ENCODE results near the gene CYRIA.

Gene CYRIA

GRCh38 chr2:16685340-16685715 is 19.7 kb upstream of the CYRIA start:
- H3K4me3 ChIP-seq (ENCODE audit: low read depth in 1 of 2, low read length in 2 of 2), result no peak overlapping the region
- no peaks in the 10 kb centered on the region for H3K4me1 ChIP-seq (ENCODE audit: control insufficient read depth in 1 of 2, insufficient read depth in 2 of 2, low read length in 2 of 2)
- no peaks in the 10 kb centered on the region for H3K9me3 ChIP-seq (ENCODE audit: control insufficient read depth in 1 of 2, low read length in 2 of 2)
- no peaks in the 10 kb centered on the region for H3K27me3 ChIP-seq (ENCODE audit: low read depth, low read length)
- no peak overlapping the region for H3K27ac ChIP-seq (ENCODE audit: low read length)
- no peaks in the 10 kb centered on the region for H3K36me3 ChIP-seq (ENCODE audit: control insufficient read depth in 1 of 2, insufficient read depth in 2 of 2, low read length in 2 of 2)

DNA sequence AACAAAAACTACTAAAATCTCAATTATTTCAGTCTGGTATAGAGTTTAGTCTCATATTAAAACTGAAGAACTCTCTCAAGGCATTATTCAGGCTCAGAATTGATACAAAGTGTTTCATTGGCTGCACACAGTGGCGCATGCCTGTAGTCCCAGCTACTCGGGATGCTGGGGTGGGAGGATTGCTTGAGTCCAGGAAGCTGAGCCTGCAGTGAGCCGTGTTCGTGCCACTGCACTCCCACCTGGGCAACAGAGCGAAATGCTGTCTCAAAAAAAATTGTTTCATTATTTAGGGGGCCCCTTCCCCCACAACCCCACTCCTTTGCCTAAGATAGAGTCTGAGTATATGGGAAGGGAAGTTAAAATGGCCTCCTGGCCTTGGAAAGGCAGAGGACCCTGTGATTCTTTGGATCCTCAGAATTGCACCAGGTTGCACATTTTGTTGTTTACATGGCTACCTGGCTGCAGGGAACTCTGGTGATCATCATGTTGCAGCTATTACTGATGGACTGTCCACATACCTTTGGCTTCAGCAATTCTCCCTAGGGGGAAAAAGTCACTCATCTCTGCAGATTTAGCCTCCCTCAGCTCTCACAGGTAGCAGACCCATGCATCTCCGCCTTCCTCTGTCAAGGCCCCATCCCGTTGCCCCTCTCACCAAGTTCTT is 19.2 kb upstream of the CYRIA start:
- H3K4me3 ChIP-seq (ENCODE audit: low read depth in 1 of 2, low read length in 2 of 2), result no peak overlapping the region
- H3K4me1 ChIP-seq (ENCODE audit: control insufficient read depth in 1 of 2, insufficient read depth in 2 of 2, low read length in 2 of 2), result no peaks in the 10 kb centered on the region
- H3K9me3 ChIP-seq (ENCODE audit: control insufficient read depth in 1 of 2, low read length in 2 of 2), result no peaks in the 10 kb centered on the region
- H3K27me3 ChIP-seq (ENCODE audit: low read depth, low read length), result no peaks in the 10 kb centered on the region
- no peak overlapping the region for H3K27ac ChIP-seq (ENCODE audit: low read length)
- H3K36me3 ChIP-seq (ENCODE audit: control insufficient read depth in 1 of 2, insufficient read depth in 2 of 2, low read length in 2 of 2), result no peaks in the 10 kb centered on the region

DNA sequence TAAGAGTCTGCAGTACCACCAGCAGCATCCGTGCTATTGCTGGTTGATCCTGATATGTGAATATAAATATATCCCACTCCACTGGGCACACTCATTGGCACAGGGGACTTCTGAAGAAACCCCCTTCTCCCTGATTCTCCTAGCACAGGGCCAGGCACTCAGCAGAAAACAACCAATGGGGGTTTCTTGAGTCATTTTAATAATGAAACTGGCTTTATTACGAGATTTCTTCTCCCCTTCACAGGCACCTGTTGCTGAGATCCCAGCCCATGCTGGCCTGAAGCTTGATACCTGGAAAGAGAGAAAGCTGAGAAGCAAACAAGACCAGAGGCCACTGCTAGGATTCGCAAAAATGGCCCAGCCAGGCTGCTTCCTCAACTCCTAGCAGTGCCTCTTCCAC is 17.9 kb upstream of the CYRIA start:
- H3K4me1 ChIP-seq (ENCODE audit: control insufficient read depth in 1 of 2, insufficient read depth in 2 of 2, low read length in 2 of 2), result no peaks in the 10 kb centered on the region
- no peak overlapping the region for H3K4me3 ChIP-seq (ENCODE audit: low read depth in 1 of 2, low read length in 2 of 2)
- H3K27me3 ChIP-seq (ENCODE audit: low read depth, low read length), result no peaks in the 10 kb centered on the region
- H3K9me3 ChIP-seq (ENCODE audit: control insufficient read depth in 1 of 2, low read length in 2 of 2), result no peaks in the 10 kb centered on the region
- no peak overlapping the region for H3K27ac ChIP-seq (ENCODE audit: low read length)
- H3K36me3 ChIP-seq (ENCODE audit: control insufficient read depth in 1 of 2, insufficient read depth in 2 of 2, low read length in 2 of 2), result no peaks in the 10 kb centered on the region

- Histone ChIP-seq H3K4me3 (ENCODE audit: low read depth in 1 of 2, low read length in 2 of 2) (no peak overlapping the region), H3K4me1 (ENCODE audit: control insufficient read depth in 1 of 2, insufficient read depth in 2 of 2, low read length in 2 of 2) (no peaks in the 10 kb centered on the region), H3K9me3 (ENCODE audit: control insufficient read depth in 1 of 2, low read length in 2 of 2) (no peaks in the 10 kb centered on the region), H3K27ac (ENCODE audit: low read length) (no peak overlapping the region), H3K27me3 (ENCODE audit: low read depth, low read length) (no peaks in the 10 kb centered on the region), H3K36me3 (ENCODE audit: control insufficient read depth in 1 of 2, insufficient read depth in 2 of 2, low read length in 2 of 2) (no peaks in the 10 kb centered on the region)
These were observed 16.9 kb upstream of the CYRIA start for GRCh38 chr2:16682431-16683118.

GRCh38 chr2:16680781-16681180 is 15.1 kb upstream of the CYRIA start:
- Histone ChIP-seq H3K4me3 (ENCODE audit: low read depth in 1 of 2, low read length in 2 of 2) (no peak overlapping the region), H3K27ac (ENCODE audit: low read length) (no peak overlapping the region), H3K27me3 (ENCODE audit: low read depth, low read length) (no peaks in the 10 kb centered on the region), H3K36me3 (ENCODE audit: control insufficient read depth in 1 of 2, insufficient read depth in 2 of 2, low read length in 2 of 2) (no peaks in the 10 kb centered on the region), H3K9me3 (ENCODE audit: control insufficient read depth in 1 of 2, low read length in 2 of 2) (no peaks in the 10 kb centered on the region), H3K4me1 (ENCODE audit: control insufficient read depth in 1 of 2, insufficient read depth in 2 of 2, low read length in 2 of 2) (no peaks in the 10 kb centered on the region)

DNA sequence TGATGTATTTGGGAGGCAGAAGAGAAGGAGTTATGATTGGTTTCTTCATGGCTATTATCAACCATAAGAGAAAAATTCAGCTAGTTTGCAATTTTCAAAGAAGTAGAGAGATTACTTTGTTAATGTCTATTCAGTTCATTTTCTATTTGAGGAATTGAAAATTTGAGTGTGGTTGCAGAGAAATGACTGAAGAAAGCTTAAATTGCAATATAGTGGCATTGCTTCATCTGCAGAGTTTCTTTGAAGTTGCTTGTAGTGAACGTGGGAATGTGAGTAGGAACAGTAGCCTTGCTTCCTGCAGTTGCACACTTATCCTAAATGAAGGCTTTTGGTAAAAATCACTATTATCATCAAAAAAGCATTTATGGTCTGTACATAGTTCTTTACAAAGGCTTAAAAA is 14.7 kb upstream of the CYRIA start:
- H3K27me3 ChIP-seq (ENCODE audit: low read depth, low read length), result no peaks in the 10 kb centered on the region
- H3K9me3 ChIP-seq (ENCODE audit: control insufficient read depth in 1 of 2, low read length in 2 of 2), result no peaks in the 10 kb centered on the region
- no peaks in the 10 kb centered on the region for H3K36me3 ChIP-seq (ENCODE audit: control insufficient read depth in 1 of 2, insufficient read depth in 2 of 2, low read length in 2 of 2)
- H3K4me3 ChIP-seq (ENCODE audit: low read depth in 1 of 2, low read length in 2 of 2), result no peak overlapping the region
- H3K4me1 ChIP-seq (ENCODE audit: control insufficient read depth in 1 of 2, insufficient read depth in 2 of 2, low read length in 2 of 2), result no peaks in the 10 kb centered on the region
- H3K27ac ChIP-seq (ENCODE audit: low read length), result no peak overlapping the region

DNA sequence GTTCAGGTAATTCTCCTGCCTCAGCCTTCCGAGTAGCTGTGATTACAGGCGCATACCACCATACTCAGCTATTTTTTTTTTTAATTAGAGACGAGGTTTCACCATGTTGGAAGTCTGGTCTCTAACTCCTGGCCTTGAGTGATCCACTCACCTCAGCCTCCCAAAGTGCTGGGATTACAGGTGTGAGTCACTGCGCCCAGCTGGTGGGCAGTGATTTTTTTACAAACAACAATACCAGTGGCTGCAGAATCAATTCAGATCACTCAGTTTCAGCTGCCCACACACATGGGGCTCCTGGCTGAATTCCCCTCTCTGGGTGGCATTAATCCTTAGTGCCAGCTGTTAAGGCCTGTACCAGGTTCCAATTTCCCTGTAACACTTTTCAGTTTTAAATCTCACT is 13.3 kb upstream of the CYRIA start:
- Histone ChIP-seq H3K4me3 (ENCODE audit: low read depth in 1 of 2, low read length in 2 of 2) (no peak overlapping the region), H3K27ac (ENCODE audit: low read length) (no peak overlapping the region)

GRCh38 chr2:16677875-16678274 is 12.2 kb upstream of the CYRIA start:
- Histone ChIP-seq H3K36me3 (ENCODE audit: control insufficient read depth in 1 of 2, insufficient read depth in 2 of 2, low read length in 2 of 2) (no peaks in the 10 kb centered on the region), H3K4me3 (ENCODE audit: low read depth in 1 of 2, low read length in 2 of 2) (no peak overlapping the region), H3K27me3 (ENCODE audit: low read depth, low read length) (no peaks in the 10 kb centered on the region), H3K27ac (ENCODE audit: low read length) (no peak overlapping the region), H3K4me1 (ENCODE audit: control insufficient read depth in 1 of 2, insufficient read depth in 2 of 2, low read length in 2 of 2) (no peaks in the 10 kb centered on the region), H3K9me3 (ENCODE audit: control insufficient read depth in 1 of 2, low read length in 2 of 2) (no peaks in the 10 kb centered on the region)

More for the DNA sequence above, 13.3 kb upstream of the CYRIA start:
- H3K9me3 ChIP-seq (ENCODE audit: control insufficient read depth in 1 of 2, low read length in 2 of 2), result no peaks in the 10 kb centered on the region
- no peaks in the 10 kb centered on the region for H3K4me1 ChIP-seq (ENCODE audit: control insufficient read depth in 1 of 2, insufficient read depth in 2 of 2, low read length in 2 of 2)
- H3K36me3 ChIP-seq (ENCODE audit: control insufficient read depth in 1 of 2, insufficient read depth in 2 of 2, low read length in 2 of 2), result no peaks in the 10 kb centered on the region
- no peaks in the 10 kb centered on the region for H3K27me3 ChIP-seq (ENCODE audit: low read depth, low read length)

DNA sequence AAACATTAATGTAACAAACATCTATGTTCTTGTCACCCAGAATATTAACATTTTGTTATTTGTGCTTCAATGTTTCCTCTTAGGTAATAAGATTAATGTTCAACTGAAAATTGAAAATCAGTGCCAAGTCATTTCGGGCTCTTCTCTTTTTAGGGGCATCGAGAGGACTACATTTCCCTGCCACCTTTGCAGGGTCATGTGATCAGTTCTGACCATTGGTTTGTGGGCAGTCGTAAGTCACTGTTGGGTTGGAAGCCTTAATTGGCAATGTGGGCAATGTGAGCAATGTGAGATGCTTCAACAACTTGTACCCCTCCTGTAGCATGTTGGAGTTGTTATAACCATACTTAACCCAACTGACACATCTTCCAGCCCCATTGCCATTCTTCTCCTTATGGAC is 10.1 kb upstream of the CYRIA start:
- no peak overlapping the region for H3K27ac ChIP-seq (ENCODE audit: low read length)
- no peaks in the 10 kb centered on the region for H3K27me3 ChIP-seq (ENCODE audit: low read depth, low read length)
- no peak overlapping the region for H3K4me3 ChIP-seq (ENCODE audit: low read depth in 1 of 2, low read length in 2 of 2)
- no peaks in the 10 kb centered on the region for H3K9me3 ChIP-seq (ENCODE audit: control insufficient read depth in 1 of 2, low read length in 2 of 2)
- no peaks in the 10 kb centered on the region for H3K4me1 ChIP-seq (ENCODE audit: control insufficient read depth in 1 of 2, insufficient read depth in 2 of 2, low read length in 2 of 2)
- no peaks in the 10 kb centered on the region for H3K36me3 ChIP-seq (ENCODE audit: control insufficient read depth in 1 of 2, insufficient read depth in 2 of 2, low read length in 2 of 2)

DNA sequence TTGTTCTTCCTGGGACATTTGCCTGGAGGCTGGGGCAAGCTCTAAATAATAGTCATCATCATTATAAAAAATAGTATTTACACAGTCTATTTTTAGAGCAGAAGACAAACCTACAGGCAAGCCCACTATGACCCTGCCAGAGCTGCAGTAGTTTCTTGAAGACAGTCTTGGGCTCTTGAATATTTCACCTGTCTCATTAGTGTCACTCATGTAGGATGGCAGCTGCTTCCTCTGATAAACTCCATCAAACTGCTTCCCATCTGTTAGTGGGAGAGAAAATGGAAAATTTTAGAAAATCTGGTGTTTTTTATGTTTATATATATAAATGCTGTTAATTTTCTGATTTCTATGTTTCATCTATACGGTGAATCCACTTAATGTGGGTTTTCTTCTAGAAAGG is 8.5 kb upstream of the CYRIA start:
- Histone ChIP-seq H3K4me3 (ENCODE audit: low read depth in 1 of 2, low read length in 2 of 2) (no peak overlapping the region), H3K27me3 (ENCODE audit: low read depth, low read length) (no peaks in the 10 kb centered on the region), H3K36me3 (ENCODE audit: control insufficient read depth in 1 of 2, insufficient read depth in 2 of 2, low read length in 2 of 2) (no peaks in the 10 kb centered on the region), H3K9me3 (ENCODE audit: control insufficient read depth in 1 of 2, low read length in 2 of 2) (no peaks in the 10 kb centered on the region), H3K4me1 (ENCODE audit: control insufficient read depth in 1 of 2, insufficient read depth in 2 of 2, low read length in 2 of 2) (no peaks in the 10 kb centered on the region), H3K27ac (ENCODE audit: low read length) (no peak overlapping the region)

- Histone ChIP-seq H3K27ac (ENCODE audit: low read length) (no peak overlapping the region), H3K4me3 (ENCODE audit: low read depth in 1 of 2, low read length in 2 of 2) (no peak overlapping the region), H3K9me3 (ENCODE audit: control insufficient read depth in 1 of 2, low read length in 2 of 2) (no peaks in the 10 kb centered on the region), H3K36me3 (ENCODE audit: control insufficient read depth in 1 of 2, insufficient read depth in 2 of 2, low read length in 2 of 2) (no peaks in the 10 kb centered on the region), H3K27me3 (ENCODE audit: low read depth, low read length) (no peaks in the 10 kb centered on the region), H3K4me1 (ENCODE audit: control insufficient read depth in 1 of 2, insufficient read depth in 2 of 2, low read length in 2 of 2) (no peaks in the 10 kb centered on the region)
These were observed 6.1 kb upstream of the CYRIA start for GRCh38 chr2:16671760-16672159.

- Histone ChIP-seq H3K9me3 (ENCODE audit: control insufficient read depth in 1 of 2, low read length in 2 of 2) (no peaks in the 10 kb centered on the region), H3K4me3 (ENCODE audit: low read depth in 1 of 2, low read length in 2 of 2) (no peak overlapping the region), H3K27me3 (ENCODE audit: low read depth, low read length) (no peaks in the 10 kb centered on the region), H3K36me3 (ENCODE audit: control insufficient read depth in 1 of 2, insufficient read depth in 2 of 2, low read length in 2 of 2) (no peaks in the 10 kb centered on the region), H3K4me1 (ENCODE audit: control insufficient read depth in 1 of 2, insufficient read depth in 2 of 2, low read length in 2 of 2) (peaks cover 0 to 17% of the 10 kb centered on the region in 2 donors), H3K27ac (ENCODE audit: low read length) (no peak overlapping the region)
These were observed 3.8 kb upstream of the CYRIA start for GRCh38 chr2:16669388-16669787.
